OCI-LY7 (cell line): ENCODE results near the gene CLK2. TPM values are rescaled to one million over a fixed set of nuclear protein-coding genes. Genes with fewer than 3 reads are reported as not detected.
"Not testable (repeated sequence)": the region's sequence is repeated elsewhere in the genome, so short reads cannot be mapped to it uniquely, and the experiment has no call there.

ENCODE experiments used
- BruUV-seq: library from RNA; stranded (reverse); fragments of 400-500 nt; replicated peaks from 2 replicates; lab custom pipeline; 2021; lab: Mats Ljungman, UMichigan
- CTCF ChIA-PET: fragments of 300-600 bp; sonication (Branson Sonifier 250); formaldehyde crosslinking; loops from one replicate; lab custom pipeline; 2022; ENCODE audit warnings: antibody characterized with exemption; ENCODE audit not compliant: unreplicated experiment; lab: Charles Lee
- POLR2A ChIA-PET: fragments of 300-600 bp; sonication (Branson Sonifier 250); formaldehyde crosslinking; loops from one replicate; lab custom pipeline; 2022; ENCODE audit warnings: antibody characterized with exemption; lab: Charles Lee
- DNase-seq: peaks from one replicate; pipeline ENCODE4 v3.0.0-alpha.2; 2015; ENCODE audit warnings: low spot score
- H2AFZ ChIP-seq: fragments of 200-600 bp; sonication (generic), shearing (Covaris generic); 2 replicates; pipeline ENCODE4 v1.6.1; 2014; ENCODE audit warnings: mild to moderate bottlenecking, antibody characterized with exemption, low read length, moderate library complexity
- H3K27ac ChIP-seq: fragments of 200-600 bp; sonication (generic); 2 replicates; pipeline ENCODE4 v1.5.1; 2014; ENCODE audit warnings: mixed run types, low read depth, mild to moderate bottlenecking, moderate library complexity, low read length, inconsistent platforms; ENCODE audit not compliant: poor library complexity, severe bottlenecking
- H3K36me3 ChIP-seq: fragments of 200-600 bp; sonication (generic); 2 replicates; pipeline ENCODE4 v1.6.1; 2014; ENCODE audit warnings: mild to moderate bottlenecking, antibody characterized with exemption, low read length, moderate library complexity, mixed read lengths; ENCODE audit not compliant: insufficient read depth
- H3K4me1 ChIP-seq: fragments of 200-600 bp; sonication (generic); 2 replicates; pipeline ENCODE4 v1.5.1; 2014; ENCODE audit warnings: mild to moderate bottlenecking, low read length; ENCODE audit not compliant: insufficient read depth, poor library complexity, severe bottlenecking
- H3K4me2 ChIP-seq: fragments of 200-600 bp; sonication (generic); 2 replicates; pipeline ENCODE4 v1.6.1; 2014; ENCODE audit warnings: mild to moderate bottlenecking, low read length
- H3K4me3 ChIP-seq: fragments of 200-600 bp; sonication (generic); 2 replicates; pipeline ENCODE4 v1.5.1; 2014; ENCODE audit warnings: mild to moderate bottlenecking, low read depth, low read length; ENCODE audit not compliant: poor library complexity, severe bottlenecking
- H3K79me2 ChIP-seq: fragments of 200-600 bp; sonication (generic); 2 replicates; pipeline ENCODE4 v1.6.1; 2016; ENCODE audit warnings: low read depth, mild to moderate bottlenecking, low read length, moderate library complexity, mixed read lengths; ENCODE audit not compliant: insufficient read depth
- H3K9me2 ChIP-seq: fragments of 200-600 bp; sonication (generic); 2 replicates; pipeline ENCODE4 v1.6.1; 2016; ENCODE audit warnings: mild to moderate bottlenecking, low read length, mixed read lengths; ENCODE audit not compliant: insufficient read depth
- H3K9me3 ChIP-seq: fragments of 200-600 bp; sonication (generic); 2 replicates; pipeline ENCODE4 v1.6.1; 2014; ENCODE audit warnings: mild to moderate bottlenecking, mixed run types, low read length, mixed read lengths
- H4K20me1 ChIP-seq: fragments of 200-600 bp; sonication (generic); 2 replicates; pipeline ENCODE4 v1.6.1; 2014; ENCODE audit warnings: mild to moderate bottlenecking, antibody characterized with exemption, low read length, moderate library complexity, mixed read lengths; ENCODE audit not compliant: insufficient read depth
- CTCF ChIP-seq: fragments of 200-600 bp; sonication (generic); conservative IDR thresholded peaks from 2 replicates; pipeline ENCODE4 v1.5.1; 2014; ENCODE audit warnings: mild to moderate bottlenecking, antibody characterized with exemption, low read length, moderate library complexity, mixed read lengths
- EZH2phosphoT487 ChIP-seq: fragments of 200-600 bp; sonication (generic); IDR thresholded peaks from 2 replicates; pipeline ENCODE4 v1.6.1; 2018; ENCODE audit warnings: low read depth, borderline replicate concordance, mild to moderate bottlenecking, mixed run types, antibody characterized with exemption, low read length, moderate library complexity, mixed read lengths
- intact Hi-C: fragments of 100-400 bp; cut with micrococcal nuclease; formaldehyde crosslinking; loops from one replicate; pipeline ENCODE4 v1.10.0; 2022; ENCODE audit not compliant: unreplicated experiment
- total RNA-seq, 2 experiments: library from RNA; depleted of rRNA in 1 of 2; stranded (reverse); fragments of >200 nt in 1 of 2; shearing (Covaris generic) in 1 of 2; gene quantifications; 2 replicates each; pipeline ENCODE4 v1.2.3, GENCODE V29; 2014 to 2022

Gene CLK2
- total RNA-seq, 2 experiments from 2014 or later = 96.7 to 121 TPM

- H3K4me3 ChIP-seq, POLR2A ChIA-PET, H3K4me2 ChIP-seq, H2AFZ ChIP-seq, DNase-seq, H3K9me3 ChIP-seq, H3K27ac ChIP-seq, H3K4me1 ChIP-seq, H3K9me2 ChIP-seq, H4K20me1 ChIP-seq, CTCF ChIA-PET, BruUV-seq, intact Hi-C loops, H3K79me2 ChIP-seq: not testable (repeated sequence)
- H3K36me3 ChIP-seq = peaks cover 11% of the 10 kb centered on the region
These were observed 39.8 kb downstream of the CLK2 start for GRCh38 chr1:155233502-155233901.

DNA sequence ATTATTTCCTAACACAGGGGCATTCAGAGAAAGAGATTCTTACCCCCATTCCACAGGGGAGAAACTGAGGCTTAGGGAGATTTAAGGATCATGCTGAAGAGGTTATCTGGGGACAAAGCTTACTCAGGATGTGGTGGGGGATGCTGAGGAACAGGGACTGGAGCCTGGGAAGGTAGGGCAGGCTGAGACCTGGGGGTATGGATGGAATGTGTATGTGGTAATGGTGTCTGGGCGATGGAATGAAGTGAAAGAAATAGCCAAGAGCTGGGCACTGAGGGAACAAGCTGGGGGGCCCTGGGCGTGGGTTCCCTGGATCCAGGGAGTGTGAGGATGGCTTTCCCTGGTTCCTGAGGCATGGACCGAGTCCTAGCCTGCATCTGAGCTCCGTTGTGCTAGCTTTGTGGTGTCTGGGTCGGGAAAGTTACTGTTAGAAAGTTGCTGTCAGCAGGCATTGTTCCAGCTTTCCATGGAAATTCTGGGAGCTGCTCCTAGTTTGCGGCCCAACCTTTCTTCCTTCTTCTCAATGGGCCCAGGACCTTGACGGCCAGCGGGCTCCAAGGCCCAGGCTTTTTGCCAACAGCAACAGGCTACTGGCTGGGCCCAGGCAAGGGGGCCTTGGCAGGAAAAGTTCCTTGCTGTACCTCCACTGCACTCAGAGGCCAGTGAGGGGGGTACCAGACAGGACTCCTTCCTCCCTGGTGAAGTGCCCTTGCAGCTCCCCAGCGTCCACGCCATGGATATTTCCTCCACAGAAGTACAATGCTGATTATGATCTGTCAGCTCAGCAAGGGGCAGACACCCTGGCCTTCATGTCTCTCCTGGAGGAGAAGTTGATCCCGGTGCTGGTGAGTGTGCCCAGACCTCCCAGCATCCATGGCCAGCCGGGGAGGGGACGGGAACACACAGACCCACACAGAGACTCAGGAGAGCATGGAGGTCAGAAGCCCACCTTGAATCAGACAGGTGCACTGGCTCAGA, 41.0 kb downstream of the CLK2 start:
- H3K79me2 ChIP-seq, POLR2A ChIA-PET, intact Hi-C loops: not testable (repeated sequence)

DNA sequence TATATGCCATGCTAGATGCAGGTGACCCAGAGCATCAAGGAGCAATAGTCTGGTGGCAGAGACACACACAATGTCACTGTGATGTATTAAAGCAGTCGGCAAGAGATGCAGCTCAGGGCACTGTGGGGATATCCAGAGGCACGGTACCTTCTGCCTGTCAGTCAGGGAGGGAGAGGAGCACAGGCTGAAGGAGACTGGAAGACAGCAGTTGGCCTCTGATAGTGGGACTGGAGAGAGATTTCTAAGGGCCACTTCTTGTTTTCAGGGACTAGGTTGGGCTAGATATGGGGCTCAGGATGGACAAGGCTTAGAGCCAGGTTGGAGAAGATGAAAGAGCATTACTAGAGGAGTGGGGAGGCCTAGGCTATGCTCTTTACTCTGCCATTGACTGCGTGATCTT, 42.0 kb downstream of the CLK2 start:
- H4K20me1 ChIP-seq, H3K27ac ChIP-seq, POLR2A ChIA-PET, H3K79me2 ChIP-seq, H3K36me3 ChIP-seq, H3K4me2 ChIP-seq, DNase-seq, H3K9me2 ChIP-seq, H3K9me3 ChIP-seq, H2AFZ ChIP-seq, intact Hi-C loops, H3K4me3 ChIP-seq, BruUV-seq: not testable (repeated sequence)
- peaks cover 12% of the 10 kb centered on the region for H3K4me1 ChIP-seq
- CTCF ChIA-PET = interaction anchor here (0.6 kb wide), 1 partner anchor 170 kb away, joined by 4 read pairs; no protein-coding TSS in a partner anchor

More for the DNA sequence above, 41.0 kb downstream of the CLK2 start:
- H3K4me1 ChIP-seq = peaks cover 12% of the 10 kb centered on the region
- H3K4me3 ChIP-seq, H4K20me1 ChIP-seq, H3K27ac ChIP-seq, H3K9me2 ChIP-seq, CTCF ChIA-PET, H3K4me2 ChIP-seq, H2AFZ ChIP-seq, H3K9me3 ChIP-seq, DNase-seq, BruUV-seq: not testable (repeated sequence)
- peaks cover 11% of the 10 kb centered on the region for H3K36me3 ChIP-seq

DNA sequence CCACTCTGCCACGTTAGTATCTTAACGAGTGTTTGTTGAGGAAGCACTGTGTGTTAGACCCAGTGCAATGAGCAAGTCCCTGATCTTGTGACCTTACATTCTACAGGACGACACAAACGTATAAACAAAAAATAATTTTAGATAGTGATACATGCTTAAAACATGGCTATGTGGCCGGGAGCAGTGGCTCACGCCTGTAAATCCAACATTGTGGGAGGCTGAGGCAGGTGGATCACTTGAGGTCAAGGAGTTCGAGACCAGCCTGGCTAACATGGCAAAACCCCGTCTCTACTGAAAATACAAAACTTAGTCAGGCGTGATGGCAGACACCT, 45.2 kb downstream of the CLK2 start:
- Histone ChIP-seq H3K4me2 (peak overlapping the region; percentile 75), H2AFZ (peak overlapping the region; percentile 49; the same call in 1 of the 2 replicates), H3K9me3 (no peaks in the 10 kb centered on the region), H3K4me1 (peaks cover 45% of the 10 kb centered on the region), H3K27ac (peak overlapping the region; percentile 89), H3K4me3 (peak overlapping the region; percentile 83), H3K9me2 (no peaks in the 10 kb centered on the region), H3K79me2 (peaks cover 22% of the 10 kb centered on the region), H4K20me1 (no peaks in the 10 kb centered on the region), H3K36me3 (peaks cover 9% of the 10 kb centered on the region; the same call in 1 of the 2 replicates)
- intact Hi-C loops = no loop called here
- TF ChIP-seq EZH2phosphoT487 (no peak), CTCF (no peak)
- BruUV-seq = no TSS peak
- no peak for DNase-seq
- ChIA-PET POLR2A (no interaction called here), CTCF (interaction anchor here (1.1 kb wide), 1 partner anchor 19 kb away, joined by 5 read pairs; no protein-coding TSS in a partner anchor)
